IPS DF 19.7 (cell line): Measurements from ENCODE around the gene TPRN.

Source experiments
- DNase-seq: peaks from one replicate; pipeline ENCODE4 v3.0.0-alpha.2; 2013; ENCODE audit warnings: low read depth, low spot score

Gene TPRN

DNA sequence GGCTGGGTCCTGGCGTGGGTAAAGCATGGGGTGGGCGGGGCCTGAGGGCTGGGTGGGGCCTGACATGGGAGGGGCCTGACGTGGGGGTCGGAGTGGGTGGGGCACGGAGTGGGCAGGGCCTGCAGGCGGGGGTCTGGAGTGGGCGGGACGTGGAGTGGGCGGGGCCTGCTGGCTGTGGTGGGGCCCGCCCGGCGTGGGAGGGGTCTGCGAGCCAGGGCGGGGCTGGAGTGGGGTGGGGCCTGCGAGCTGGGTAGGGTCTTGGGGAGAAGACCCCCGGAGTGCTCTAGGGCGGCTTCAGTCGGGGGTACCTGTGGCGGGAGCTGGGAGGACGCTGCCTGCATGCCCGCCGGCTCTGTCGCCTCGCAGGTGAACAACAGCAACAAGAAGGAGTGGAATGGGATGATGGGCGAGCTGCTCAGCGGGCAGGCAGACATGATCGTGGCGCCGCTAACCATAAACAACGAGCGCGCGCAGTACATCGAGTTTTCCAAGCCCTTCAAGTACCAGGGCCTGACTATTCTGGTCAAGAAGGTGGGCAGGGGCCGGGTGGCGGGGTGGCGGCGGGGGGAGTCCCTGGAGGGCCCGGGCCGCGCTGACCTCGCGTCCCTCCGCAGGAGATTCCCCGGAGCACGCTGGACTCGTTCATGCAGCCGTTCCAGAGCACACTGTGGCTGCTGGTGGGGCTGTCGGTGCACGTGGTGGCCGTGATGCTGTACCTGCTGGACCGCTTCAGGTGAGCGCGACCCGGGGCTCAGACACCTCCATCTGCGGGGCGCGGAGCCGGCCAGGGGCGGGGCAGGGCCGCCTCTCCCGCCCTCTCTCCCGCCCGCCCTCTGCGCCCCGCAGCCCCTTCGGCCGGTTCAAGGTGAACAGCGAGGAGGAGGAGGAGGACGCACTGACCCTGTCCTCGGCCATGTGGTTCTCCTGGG lies 38.7 kb downstream of the TPRN start:
- DNase-seq: no peak

DNA sequence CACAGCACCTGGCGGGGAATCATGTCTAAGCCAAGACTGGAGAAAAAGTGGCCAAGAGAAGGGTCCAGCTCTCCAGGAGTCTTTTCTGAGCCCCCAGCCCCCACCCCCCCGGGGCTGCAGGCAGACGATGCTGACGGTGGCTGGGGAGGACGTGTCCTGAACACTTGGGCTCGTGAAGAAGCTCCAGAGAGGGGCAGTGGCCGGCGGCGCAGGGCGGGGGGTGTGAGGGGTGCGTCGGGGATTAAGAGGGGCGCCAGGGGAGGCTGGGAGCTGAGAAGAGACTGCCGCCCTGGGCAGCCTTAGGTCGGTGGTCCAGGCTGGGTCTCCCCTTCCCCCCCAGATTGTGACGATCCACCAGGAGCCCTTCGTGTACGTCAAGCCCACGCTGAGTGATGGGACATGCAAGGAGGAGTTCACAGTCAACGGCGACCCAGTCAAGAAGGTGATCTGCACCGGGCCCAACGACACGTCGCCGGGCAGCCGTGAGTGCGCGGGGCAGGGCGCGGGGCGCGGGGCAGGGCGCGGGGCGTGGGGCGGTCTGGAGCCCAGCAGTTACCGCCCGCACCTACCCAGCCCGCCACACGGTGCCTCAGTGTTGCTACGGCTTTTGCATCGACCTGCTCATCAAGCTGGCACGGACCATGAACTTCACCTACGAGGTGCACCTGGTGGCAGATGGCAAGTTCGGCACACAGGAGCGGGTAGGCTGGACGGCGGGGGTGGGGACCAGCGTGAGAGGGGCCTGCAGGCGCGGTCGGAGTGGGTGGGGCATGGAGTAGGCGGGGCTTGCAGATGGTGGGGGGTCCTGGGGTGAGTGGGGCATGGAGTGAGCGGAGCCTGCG lies 39.6 kb downstream of the TPRN start:
- DNase-seq: no peak

DNA sequence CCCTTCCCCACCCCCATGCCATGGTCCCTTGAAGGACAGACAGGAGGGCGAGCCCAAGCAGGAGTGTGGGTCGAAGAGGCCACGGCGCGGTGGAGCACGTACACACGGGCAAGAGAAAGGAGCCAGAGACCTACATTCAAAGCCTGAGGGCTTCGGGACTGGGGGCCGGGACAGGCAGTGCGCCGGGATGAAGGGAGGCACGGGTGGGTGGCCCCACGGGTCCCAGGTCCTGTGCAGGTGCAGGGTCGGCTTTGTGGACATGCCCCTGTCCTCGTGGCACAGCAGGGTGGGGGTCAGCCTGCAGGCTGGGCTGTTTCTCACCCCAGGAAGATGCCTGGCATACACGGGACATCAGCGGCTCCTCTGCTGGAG lies 40.5 kb downstream of the TPRN start:
- no peak for DNase-seq

DNA sequence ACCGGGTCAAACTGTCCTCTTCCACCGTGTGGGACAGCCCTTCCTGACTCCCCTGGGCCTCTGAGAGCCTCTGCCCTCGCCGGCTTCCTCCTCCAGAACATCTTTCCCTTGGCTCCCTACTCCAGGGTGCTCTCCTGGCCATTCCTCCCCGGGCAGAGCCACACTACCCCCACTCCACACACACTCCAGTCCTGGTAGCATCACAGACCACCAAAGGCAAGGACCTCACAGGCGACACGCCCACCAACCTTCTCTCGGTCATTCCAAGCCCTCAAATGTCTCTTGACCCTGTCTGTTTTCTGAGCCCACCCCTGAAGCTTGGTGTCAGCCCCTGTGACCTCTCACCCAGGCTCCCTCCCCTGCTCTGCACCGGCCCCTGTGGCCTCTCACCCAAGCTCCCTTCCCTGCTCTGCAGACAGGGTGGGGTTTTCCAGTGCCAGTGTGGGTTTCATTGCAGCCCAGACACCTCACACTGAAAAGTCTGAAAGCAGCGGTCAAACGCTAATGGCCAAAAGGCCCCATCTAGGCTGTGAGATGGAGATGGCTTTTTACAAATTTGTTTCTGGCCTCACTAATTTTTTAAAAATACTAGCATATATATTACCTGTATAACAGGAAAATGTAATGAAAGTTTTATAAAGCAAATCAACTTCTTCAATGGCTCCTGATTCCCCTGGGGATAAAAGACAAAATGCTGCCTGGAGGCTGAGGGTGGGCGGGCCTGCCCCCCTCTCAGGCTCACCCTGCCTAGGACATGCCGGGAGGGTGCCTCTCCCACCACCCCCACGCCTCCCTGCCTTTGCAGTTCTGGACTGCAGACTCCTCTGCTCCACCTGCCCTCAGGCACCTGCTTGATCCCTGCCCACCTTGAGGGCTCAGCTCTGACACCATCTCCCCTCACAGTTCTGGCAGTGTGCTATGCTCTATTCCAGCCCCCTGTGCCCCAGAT lies 41.2 kb downstream of the TPRN start:
- DNase-seq: no peak

DNA sequence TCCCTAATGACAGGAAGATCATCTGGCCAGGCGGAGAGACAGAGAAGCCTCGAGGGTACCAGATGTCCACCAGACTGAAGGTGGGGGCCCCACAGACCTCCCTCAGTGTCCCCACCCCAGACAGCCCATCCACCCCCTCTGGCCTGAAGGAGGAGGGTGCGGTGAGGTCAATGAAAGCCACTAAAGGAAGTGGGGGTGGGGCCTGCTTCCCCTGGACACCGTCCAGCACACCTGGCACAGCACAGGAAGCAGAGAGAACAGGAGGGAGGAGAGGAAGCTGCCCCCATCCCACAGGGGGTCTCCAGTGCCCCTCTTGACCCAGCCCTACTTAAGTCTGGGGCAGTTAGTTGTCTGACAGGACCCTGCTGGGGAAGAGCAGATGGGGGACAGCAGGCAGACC lies 41.9 kb downstream of the TPRN start:
- no peak for DNase-seq

DNA sequence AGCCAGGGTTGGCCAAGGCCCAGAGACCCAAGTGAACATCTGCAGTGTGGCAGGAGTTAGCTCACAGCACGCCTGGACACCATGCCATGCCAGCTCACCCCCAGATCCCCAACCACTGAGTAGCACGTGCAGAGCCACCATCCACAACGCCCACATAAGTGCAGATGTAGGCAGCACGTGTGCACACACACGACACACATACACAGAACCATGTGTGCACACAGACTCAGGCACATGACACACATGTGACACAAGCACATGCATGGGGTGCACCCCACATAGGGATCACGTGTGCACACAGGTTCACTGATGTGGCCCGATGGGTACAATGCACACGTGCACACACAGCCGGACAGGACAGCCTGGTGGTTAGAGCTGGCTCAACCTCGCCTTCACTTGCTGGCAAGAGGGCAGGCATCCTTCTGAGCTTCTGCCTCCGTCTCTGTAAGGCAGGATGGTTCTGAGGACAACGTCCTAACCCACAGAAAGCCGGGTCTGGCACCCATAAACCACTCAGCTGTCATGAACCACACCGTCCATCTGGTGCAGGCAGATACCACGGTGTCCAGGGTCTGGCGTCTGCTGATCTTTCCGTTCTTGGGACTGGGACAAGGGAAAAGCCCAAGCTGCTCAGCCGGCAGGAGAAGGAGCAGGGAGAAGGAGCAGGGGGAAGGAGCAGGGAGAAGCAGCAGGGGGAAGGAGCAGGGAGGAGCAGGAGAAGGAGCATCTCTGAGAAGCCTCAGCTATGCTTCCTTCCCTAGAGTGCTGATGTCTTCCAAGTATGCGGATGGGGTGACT lies 42.7 kb downstream of the TPRN start:
- no peak for DNase-seq

DNA sequence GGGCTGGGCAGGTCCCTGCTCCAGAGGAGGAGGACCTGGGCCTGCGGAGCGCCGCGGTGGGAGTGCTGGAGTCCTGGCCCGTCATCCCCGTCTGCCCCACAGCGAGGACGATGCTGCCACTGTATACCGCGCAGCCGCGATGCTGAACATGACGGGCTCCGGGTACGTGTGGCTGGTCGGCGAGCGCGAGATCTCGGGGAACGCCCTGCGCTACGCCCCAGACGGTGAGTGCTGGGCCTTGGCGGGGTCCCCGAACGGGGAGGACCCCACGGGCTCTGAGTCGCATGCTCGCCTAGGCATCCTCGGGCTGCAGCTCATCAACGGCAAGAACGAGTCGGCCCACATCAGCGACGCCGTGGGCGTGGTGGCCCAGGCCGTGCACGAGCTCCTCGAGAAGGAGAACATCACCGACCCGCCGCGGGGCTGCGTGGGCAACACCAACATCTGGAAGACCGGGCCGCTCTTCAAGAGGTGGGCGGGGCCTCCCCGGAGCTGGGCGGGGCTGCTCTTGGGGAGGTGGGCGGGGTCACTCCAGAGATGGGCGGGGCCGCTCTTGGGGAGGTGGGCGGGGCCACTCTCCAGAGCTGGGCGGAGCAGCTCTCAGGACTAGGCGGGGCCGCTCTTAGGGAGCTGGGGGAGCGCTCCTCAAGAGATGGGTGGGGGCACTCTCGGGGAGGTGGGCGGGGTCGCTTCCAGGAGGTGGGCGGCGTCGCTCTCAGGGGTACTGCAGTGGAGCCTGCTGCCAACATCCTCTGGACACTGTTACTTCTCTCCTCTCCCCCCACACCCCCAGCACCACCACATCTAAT lies 43.8 kb downstream of the TPRN start:
- DNase-seq: no peak

DNA sequence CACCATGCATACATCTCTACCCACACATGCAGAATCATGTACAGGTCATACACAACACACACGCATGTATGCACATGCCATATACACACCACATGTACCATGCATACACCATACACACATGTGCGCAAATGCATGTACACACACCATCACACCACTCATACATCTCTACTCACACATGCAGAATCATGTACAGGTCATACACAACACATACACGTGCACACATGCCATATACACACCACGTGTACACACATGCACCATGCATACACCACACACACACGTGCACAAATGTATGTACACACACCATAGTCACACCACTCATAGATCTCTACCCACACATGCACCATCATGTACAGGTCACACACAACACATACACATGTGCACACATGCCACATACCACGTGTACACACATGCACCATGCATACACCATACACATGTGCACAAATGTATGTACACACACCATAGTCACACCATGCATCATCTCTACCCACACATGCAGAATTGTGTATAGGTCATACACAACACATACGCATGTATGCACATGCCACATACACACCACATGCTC lies 47.6 kb downstream of the TPRN start:
- DNase-seq: no peak

DNA sequence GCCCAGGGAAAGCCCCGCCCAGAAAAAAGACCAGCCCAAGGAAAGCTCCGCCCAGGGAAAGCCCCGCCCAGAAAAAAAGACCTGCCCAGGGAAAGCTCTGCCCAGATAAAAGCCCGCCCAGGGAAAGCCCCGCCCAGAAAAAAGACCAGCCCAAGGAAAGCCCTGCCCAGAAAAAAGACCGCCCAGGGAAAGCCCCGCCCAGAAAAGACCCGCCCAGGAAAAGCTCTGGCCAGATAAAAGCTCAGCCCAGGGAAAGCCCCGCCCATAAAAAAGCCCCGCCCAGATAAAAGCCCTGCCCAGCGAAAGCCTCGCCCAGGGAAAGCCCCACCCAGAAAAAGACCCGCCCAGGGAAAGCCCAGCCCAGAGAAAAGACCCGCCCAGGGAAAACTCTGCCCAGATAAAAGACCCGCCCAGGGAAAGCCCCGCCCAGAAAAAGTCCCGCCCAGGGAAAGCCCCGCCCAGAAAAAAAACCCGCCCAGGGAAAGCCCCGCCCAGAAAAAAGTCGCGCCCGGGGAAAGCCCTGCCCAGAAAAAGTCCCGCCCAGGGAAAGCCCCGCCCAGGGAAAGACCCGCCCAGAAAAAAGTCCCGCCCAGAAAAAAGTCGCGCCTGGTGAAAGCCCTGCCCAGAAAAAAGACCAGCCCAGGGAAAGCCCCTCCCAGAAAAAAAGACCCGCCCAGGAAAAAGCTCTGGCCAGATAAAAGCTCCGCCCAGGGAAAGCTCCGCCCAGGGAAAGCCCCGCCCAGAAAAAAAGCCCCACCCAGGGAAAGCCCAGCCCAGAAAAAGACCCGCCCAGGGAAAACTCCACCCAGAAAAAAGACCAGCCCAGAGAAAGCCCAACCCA lies 49.7 kb downstream of the TPRN start:
- no peak for DNase-seq

DNA sequence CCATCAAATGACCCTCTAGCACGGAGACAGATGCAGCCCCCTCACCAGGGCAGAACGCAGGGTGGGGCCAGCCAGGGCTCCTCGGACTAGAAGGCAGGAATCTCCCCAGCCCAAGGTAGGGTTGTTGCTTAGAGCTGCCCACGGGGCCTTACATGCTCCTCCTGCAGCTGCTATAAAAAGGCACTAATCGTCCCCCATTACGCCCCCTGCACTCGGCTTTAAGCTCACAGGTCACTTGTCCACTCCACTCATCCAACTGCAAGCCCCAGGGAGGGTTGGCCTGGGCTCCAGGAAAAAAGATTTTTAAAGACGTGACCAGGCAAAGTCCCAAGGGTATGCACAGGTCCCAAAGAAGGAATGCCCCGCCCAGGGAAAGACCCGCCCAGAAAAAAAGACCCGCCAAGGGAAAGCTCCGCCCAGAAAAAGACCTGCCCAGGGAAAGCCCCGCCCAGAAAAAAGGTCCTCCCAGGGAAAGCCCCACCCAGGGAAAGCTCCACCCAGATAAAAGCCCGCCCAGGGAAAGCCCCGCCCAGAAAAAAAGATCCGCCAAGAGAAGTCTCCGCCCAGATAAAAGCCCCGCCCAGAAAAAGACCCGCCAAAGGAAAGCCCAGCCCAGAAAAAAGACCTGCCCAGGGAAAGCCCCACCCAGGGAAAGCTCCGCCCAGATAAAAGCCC lies 50.5 kb downstream of the TPRN start:
- DNase-seq: no peak

DNA sequence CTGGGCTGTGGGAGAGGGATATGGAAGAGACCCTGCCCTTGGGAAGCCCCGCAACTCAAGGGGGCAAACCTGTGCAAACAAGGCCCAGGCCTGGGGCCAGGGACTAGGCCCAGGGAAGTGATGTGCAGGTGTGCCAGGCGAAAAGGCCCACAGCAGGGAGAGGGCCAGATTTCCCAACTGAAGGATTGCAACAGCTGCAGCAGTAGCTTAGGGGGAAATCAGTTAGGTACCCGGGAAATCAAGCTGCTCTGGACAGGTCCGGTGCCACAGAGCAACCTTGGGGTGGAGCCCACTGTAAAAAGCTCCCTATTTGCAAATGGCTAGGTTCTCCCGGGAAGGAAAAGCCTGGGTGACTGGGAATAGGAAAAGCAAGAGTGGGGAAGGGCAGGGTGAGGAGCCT lies 51.2 kb downstream of the TPRN start:
- DNase-seq: no peak

DNA sequence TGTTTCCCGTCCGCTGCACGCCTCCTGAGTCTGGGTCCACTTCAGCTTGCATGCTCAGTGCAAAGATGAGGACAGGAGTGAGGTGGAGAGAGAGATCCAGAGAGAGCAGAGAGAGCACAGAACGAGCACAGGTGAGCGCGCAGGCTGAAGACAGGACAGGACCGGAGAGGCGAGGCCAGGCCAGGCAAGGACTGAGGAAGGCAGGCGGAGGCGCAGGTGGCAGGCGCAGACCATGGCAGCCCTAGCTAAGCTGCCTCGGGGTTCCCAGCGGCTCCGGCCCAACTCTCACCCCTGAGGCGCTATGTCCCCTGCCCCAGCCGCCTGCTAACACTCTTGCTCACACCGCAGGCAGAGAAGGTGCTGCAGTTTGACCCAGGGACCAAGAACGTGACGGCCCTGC lies 51.9 kb downstream of the TPRN start:
- no peak for DNase-seq

DNA sequence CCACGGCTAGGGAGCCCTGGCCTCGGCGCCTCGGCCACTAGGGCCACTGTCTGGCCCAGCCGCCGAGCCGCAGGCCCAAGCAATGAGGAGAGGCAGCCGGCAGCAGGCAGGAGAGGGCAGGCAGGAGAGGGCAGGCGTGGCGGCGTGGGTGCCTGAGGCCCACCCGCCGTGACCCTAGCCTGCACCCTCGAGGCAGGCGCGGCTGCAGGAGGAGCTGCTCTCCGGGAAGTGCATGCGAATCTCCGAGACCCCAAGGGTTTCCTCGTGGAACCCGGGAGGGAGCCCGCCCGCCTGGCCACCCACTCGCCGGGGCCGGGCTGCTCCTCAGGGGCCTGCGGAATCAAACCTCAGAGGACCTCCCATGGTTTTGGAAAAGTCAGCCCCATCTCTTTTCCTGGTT lies 52.3 kb downstream of the TPRN start:
- DNase-seq: no peak

DNA sequence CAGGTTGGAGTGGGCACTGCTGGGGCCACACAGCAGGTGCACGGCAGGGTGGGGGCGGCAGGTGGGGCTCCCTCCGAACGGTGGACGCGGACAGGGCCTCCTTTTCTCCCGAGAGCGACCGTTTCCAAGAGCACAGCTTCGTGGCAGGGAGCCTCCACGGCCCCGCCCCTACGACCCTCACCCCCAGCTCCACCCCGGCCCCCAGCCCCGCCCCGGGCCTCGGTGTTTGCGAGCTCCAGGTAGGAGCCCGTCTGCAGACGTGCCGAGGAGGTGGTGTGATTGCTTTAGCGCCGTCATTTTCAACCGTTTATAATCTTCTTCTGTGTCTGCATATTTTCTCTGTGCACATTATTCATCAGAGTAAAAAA lies 52.8 kb downstream of the TPRN start:
- no peak for DNase-seq

DNA sequence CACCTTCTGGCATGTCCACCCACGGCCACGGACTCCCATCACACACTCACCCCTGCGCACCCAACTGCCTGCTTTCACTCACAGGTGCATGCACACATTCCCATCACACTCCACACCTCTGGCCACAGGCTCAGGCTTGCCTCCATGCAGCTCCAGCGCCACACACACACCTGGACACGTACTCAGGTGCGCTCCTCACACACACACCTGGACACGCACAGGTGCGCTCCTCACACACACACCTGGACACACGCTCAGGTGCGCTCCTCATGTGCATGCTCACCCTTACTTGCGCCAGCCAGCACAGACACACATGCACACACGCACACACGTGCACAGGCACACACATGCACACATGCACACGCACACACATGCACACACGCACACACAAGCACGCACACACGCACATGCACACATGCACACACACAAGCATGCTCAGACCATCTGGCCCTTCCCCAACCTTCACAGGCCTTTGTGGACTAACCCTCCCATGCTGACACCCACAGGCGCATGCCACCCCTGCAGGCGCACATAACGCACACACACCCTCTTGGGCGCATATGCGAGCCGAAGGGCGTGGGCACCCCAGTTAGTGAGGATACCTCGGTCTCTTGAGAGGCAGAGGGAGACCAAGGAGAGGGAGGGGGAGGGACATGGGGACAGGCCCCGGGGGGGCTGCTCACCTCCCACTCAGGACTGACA lies 53.3 kb downstream of the TPRN start:
- DNase-seq: no peak

DNA sequence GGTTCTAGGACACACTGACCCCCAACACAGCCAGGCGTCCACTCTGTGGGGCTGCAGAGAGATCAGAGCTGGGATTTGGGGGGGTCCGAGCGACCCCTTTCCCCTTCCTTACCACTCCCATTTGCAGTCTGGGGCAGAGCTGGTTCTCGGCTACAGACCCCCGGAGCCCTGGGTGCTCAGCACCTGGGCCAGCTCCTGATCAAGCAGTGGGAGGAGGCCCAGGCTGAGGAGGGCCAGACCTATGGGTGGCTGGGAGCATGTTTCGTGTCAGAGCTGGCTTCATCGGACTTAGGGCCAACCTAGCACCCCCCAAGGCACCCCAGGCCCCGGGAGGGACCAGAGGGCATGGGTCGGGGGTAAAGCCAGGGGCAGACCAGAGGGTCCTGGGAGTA lies 54.0 kb downstream of the TPRN start:
- no peak for DNase-seq

DNA sequence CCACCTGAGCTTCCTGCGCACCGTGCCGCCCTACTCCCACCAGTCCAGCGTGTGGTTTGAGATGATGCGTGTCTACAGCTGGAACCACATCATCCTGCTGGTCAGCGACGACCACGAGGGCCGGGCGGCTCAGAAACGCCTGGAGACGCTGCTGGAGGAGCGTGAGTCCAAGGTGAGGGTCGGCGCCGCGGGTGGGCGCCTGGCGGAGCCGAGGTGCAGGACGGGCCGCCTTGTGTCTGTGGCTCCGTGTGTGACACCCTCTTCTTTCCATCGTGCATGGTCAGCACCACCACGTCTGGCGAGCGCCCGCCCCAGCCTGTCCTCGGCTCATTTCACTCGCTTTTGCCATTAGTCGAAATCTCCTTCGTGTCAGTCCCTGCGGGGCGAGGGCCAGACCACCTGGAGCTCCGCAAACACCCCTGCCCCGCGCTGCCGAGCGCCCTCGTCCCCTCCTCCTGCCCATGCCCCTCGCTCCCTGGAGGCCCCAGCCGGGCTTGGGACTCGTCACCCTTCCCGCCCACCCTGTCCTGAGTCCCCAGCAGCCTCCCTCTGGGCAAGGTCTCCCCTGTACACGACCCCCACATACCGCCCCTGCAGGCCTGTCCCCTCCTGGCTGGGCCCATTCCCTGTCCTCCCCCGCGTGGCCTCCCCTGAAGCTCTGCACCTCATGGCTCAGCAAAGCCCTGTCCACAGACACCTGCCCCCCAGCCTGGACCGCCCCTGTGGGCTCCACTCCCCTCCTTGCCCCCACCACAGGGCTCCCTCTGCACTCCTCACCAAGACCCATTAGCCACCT lies 54.6 kb downstream of the TPRN start:
- DNase-seq: no peak
